ENCODE data around the gene TLR7.
A peak's percentile ranks its signal among the peaks of the same experiment; 100 is the strongest.

Gene TLR7

GRCh38 chrX:12843668-12844279 is 23.1 kb upstream of the TLR7 start:
- peak; percentile 19 for DNase-seq (ENCODE audit: low spot score)
- no peak for TF ChIP-seq CTCF (IDR thresholded peaks at IDR 0.05; ENCODE audit: extremely low read depth, missing control alignments)

- DNase-seq (ENCODE audit: low spot score), result no peak
- no peak for TF ChIP-seq CTCF (IDR thresholded peaks at IDR 0.05; ENCODE audit: extremely low read depth, missing control alignments)
These were observed 22.6 kb upstream of the TLR7 start for GRCh38 chrX:12844319-12844718.

GRCh38 chrX:12865359-12865758 is 1.5 kb upstream of the TLR7 start:
- TF ChIP-seq CTCF (IDR thresholded peaks at IDR 0.05; ENCODE audit: extremely low read depth, missing control alignments), result no peak
- DNase-seq (ENCODE audit: low spot score), result no peak

- no peak for TF ChIP-seq CTCF (IDR thresholded peaks at IDR 0.05; ENCODE audit: extremely low read depth, missing control alignments)
- DNase-seq (ENCODE audit: low spot score), result no peak
These were observed 813 bp downstream of the TLR7 start for GRCh38 chrX:12867685-12868084.

GRCh38 chrX:12868747-12869146 is 1.9 kb downstream of the TLR7 start:
- TF ChIP-seq CTCF (IDR thresholded peaks at IDR 0.05; ENCODE audit: extremely low read depth, missing control alignments), result no peak
- DNase-seq (ENCODE audit: low spot score), result no peak

GRCh38 chrX:12871257-12871656 is 4.4 kb downstream of the TLR7 start:
- no peak for DNase-seq (ENCODE audit: low spot score)
- no peak for TF ChIP-seq CTCF (IDR thresholded peaks at IDR 0.05; ENCODE audit: extremely low read depth, missing control alignments)

GRCh38 chrX:12872741-12873140 is 5.9 kb downstream of the TLR7 start:
- no peak for DNase-seq (ENCODE audit: low spot score)
- TF ChIP-seq CTCF (IDR thresholded peaks at IDR 0.05; ENCODE audit: extremely low read depth, missing control alignments), result no peak
